HG02981 (cell line): ENCODE data around the gene FOCAD.

Experiments
- ATAC-seq: cut with Tn5 transposase; IDR thresholded peaks from one replicate; pipeline ENCODE4 v1.9.1; 2021; ENCODE audit warnings: mild to moderate bottlenecking, moderate library complexity; ENCODE audit not compliant: unreplicated experiment

FOCAD gene

DNA sequence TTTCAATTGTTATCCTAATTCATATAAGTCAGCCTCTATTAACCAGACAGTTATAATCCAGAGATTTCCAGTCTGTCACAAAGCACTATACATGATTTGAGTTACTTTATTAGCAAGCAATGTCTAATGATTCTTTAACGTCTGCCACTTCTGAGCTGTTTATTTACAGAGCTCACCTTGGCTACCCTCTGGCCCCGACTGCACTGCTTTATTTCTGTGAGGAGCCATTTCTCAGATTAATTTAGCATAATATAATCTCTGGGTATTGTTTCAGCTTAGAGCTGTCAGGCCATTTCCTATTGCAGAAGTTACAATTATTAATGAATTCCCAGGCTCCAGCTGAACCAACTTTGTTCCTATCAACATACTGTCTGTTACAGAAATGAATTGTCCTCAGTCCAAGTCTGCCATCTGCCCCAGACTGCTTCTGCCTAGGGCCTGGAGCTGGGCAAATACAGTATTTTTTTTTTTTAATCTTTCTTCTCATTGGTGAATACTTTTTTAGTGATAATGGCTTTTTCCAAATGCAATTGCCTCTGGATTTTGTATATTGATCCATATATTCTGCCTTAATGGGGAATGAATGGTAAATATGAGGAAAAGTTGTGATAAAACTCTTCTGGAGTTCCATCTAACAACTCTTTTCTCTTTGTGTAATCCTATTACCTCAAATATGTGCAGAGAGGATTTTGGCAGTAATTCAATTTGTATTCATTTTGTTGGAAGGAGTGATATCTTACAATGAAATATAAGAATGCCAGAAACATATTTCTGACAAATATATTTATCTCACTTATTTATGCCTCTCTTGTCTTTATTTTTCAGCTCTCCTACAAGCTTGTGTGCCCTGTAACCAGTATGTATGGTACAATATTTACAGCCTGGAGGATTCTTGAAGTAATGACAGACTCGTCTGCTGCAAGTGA is 104.7 kb downstream of the FOCAD start:
- ATAC-seq, result no peak

DNA sequence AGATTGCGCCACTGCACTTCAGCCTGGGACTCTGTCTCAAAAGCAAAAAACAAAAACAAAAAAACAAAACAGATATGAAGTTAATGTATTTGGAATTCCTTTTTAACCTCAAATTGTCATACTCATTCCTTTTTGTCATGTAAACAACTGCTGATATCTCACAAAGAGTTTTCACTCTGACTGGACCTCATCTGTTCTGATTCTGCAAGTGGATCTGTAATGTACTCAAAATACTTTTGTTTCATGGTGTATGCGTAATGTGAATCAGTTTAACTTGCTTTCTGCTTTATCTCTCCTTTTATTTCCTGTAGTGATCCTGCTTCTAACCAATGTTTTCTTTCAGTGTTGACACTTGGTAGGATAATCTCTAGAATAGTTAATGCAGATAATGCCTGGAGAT is 106.7 kb downstream of the FOCAD start:
- ATAC-seq, result no peak

DNA sequence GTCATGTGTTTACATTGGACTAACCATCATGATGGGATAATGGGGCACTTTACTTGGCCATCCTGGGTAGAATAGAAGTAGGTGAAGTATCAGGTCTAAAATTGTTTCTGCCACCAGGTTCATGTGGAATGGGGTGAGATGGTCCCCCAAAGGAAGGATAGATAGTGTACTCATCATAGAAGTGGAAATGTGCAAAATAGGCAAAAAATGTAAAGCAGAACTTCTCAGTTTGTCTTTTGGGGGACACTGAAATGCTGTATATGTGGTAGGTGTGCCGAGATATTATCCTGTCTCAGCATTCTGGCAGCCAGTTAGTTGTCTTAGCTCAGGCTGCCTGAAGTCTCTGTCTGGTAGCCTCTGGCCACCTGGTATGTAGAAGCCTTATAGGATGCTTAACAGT is 107.6 kb downstream of the FOCAD start:
- no peak for ATAC-seq

DNA sequence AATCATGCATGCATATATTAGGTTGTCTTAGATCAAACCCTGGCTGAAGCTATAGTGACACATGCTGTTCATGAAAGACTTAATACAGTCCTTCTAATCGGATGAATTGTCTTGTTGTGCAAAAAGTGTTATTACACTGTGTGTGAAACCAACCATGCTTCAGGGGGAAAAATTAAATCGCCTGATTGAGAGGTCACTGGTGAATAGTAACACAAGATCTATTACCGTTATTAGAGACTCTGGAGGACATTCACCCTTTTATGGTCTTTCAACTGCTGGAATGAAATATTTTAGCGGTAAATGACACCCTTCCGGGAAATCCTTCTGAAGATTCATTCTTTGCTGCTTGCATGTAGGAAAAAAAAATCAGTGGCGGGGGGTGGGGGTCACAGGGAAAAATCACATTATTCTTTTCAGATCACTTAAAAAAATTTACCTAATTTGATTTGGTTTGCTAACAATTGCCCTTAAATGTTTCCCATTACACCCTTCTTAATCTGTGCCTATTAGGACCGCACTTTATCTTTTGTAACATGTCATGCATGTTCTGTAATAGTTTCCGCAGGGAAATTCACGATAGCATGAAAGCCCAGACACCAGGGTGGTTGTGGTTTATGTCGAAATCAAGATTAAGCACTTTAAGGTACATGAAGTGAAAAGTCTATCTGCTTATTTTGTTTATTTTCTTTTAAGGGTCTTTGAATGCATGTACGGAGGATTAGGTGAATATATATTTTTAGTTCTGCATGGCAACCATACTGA is 120.6 kb downstream of the FOCAD start:
- no peak for ATAC-seq

DNA sequence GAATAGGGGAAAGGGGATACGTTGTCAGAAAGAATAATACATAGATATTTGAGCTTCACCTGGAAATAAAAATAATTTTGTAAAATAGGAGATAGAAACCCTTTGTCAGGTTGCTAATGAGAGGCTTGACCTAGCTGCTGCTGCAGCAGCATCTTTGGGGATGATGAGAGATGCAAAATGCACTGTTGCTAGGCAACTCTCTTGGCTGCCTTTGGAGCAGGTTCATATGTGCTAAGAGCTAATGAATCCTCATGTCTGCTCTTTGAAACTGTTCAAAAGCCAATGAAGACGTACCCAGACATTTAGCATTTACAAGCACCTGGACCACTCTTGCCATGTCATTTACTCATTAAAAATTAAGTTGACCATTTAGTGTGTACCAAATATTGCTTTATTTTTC is 121.7 kb downstream of the FOCAD start:
- ATAC-seq, result no peak

DNA sequence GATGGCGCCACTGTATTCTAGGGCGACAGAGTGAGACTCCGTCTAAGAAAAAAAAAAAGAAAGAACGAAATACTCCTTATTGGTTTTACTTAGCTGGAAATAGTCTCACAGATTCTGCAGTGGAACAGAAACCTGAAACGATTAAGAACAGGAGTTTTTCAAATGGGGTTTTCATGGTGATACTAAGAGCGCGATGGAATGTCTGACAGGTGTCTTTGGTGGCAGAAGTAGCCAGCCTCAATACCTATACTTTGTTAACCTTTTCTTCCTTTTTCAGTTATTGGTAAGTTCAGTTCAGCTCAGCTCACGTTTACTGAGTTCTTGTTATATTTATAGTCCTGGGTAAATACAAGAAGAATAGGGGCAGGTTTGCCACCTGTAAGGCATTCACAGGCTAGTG is 123.9 kb downstream of the FOCAD start:
- no peak for ATAC-seq

DNA sequence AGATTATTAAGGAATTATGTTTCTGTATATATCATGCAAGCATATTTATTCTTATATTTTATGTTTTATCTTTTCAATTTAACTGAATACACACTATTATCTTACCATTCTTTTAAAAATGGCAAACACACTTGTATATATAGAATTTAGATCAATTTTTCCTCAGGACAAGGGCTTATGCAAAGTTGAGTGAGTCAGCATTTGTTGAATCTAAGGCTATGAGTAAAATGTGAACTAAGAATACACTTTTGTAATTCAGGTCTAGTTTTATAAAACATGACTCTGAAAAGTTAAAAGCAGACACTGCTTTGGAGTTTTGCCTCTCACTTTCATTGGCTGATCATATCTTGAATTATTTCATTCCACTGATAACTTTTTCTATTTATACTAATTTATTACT is 127.8 kb downstream of the FOCAD start:
- ATAC-seq, result no peak

DNA sequence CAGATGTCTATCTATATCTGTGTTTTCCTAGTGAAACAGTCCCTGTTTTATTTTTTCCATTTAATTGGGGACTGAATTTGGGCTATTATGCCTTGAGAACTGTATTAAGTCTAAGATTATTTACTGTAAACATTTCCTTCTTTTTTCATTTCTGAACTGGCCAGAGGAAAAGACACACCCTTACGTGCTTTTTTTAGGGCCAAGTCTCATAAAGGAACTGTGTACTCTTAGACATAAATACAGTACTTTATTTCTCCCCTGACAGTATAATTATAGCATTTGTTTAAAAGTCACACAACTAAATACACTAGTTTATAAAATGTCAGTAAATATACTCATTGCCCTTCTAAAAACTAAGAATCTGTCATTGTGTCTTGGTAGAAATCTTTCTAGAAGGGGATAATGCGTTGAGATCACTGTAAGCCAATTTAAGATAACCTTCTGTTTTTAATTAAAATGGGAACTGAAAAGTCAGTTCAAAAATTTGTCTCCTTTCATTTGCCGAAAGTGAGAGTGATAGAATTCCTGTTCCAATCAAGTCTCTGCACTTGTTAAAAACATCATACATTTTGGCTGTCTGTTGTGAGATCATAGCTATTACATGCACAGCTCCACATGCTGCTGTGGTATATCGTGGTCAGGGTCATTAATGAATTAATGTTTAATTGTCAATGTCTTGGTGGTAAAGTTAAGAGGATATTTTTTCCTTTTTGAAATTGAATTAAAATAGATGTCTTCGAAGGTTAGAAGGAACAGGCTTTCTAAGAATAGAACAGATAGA is 132.1 kb downstream of the FOCAD start:
- no peak for ATAC-seq

DNA sequence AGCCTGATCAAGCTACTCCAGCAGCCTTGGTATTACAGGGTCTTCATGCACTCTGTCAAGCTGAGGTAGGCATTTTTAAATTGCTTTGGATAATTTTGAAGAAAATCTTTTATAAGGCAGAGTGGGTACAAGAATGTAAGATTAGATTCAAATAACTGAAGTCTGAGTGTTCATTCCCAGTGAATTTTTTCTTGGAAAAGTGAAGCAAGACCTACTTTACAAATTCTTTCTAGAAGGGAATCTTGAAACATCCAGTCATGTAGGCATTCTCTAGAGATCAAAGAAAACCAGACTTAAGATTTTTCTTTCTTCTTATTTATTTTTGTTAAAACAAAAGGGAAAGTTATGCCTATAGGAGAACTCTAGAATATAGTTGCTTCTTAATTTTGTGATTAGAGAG is 139.0 kb downstream of the FOCAD start:
- no peak for ATAC-seq

DNA sequence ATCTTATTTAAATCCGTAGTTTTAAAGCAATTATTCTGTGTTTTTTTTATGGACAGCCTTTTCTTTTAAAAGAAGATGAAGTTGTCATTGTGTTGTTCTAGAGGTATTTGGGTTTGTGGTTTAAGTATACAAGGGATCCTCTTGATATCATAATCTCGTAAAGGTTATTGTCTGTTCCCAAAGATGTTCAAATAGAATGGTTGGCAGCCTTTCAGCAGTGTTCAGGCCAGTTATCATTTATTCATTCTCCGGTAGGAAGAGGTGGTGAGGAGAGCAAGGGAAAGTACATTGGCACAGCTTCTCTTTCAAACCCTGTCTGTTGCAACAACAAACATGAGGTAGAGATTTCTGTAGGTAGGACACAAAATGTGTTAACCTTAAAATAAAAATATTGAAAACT is 147.0 kb downstream of the FOCAD start:
- ATAC-seq, result no peak

DNA sequence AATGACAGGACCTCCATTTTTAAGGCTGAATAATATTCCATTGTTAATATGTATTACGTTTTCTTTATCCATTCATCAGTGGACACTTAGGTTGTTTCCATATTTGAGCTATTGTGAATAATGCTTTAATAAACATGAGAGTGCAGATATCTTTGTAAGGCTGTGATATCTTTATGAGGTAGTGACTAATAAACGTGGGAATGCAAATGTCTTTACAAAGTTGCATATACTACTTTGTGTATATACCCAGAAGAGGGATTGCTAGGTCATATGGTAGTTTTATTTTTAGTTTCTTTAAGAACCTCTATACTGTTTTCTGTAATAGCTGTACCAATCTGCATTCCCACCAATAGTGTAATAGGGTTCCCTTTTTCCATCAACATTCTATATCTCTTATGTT is 148.7 kb downstream of the FOCAD start:
- ATAC-seq, result no peak

DNA sequence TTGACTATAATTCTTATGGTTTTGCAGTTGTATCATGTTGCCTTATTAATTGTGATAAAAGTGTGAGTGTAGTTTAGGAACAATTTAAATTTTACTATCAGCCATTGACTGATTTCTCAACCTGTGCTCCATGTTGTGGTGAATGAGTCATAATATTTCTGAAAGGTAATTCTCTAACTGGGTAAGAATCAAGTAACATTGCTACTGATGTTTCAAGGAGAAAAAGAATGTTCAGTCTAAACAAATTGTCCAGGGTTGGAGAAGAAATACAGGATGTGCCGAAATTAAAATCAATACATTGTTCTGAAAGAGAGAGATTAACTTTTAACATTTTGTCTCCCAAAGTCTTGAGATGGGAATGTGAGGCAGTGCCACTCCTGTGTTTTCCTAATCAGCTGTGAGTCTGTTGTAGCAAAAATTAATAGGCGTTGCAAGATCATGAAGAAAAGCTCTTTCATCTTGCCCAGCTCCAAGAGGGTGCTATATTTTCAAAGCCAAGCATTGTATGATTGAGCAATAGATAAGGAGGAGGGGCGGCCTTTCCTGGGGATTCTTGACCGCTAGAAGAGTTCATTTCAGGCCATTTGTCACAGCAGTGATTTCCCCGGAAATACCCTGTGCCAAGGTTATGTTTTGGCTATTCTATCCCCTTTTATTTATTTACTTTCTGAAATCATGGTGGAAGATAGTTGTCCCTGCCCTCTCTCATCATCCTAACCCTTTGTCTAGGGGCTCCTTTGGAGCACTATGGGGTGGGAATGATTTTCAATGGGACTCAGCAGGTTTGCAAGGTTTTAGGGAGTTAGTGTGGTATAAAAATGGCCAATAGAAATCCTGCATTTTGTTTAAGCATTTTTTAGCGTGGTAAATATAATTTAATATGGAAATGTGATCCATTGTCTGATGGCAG is 151.6 kb downstream of the FOCAD start:
- ATAC-seq, result no peak

DNA sequence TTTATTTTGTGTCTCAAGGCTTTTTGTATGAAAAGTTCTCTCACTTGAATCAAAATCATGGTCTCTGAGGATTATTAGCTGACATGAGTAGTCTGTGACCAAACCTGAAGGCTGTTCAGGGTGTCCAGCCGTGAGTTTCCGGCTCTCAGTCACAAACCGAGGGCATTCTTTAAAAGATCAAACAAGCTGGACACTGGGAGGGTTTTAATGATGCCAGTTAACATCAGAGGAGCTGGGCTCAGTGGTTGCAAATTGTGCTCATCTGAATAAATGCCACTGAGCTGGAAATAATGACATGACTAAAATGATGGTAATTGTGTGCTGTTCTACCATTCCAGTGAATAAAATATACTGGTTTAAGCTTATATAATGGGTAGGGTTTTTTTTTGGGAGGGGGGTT is 153.1 kb downstream of the FOCAD start:
- ATAC-seq, result no peak

DNA sequence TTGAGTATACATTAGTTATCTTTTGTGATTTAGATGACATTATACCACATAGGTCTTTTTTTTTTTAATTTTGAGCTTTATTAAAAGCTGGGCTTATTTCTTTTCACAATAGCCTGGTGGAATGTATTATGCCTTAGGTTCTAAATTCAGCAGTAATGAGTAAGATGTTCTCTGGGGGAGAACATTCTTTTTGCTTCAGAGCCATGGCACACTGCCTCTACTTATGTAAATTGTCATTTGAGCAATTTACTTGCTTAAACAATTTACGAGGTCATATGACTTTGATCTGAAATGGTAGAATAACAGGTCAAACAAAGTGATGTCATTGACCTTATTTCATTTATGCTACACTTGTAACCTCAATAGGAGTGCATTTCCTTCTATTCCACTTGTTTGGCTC is 154.2 kb downstream of the FOCAD start:
- no peak for ATAC-seq

DNA sequence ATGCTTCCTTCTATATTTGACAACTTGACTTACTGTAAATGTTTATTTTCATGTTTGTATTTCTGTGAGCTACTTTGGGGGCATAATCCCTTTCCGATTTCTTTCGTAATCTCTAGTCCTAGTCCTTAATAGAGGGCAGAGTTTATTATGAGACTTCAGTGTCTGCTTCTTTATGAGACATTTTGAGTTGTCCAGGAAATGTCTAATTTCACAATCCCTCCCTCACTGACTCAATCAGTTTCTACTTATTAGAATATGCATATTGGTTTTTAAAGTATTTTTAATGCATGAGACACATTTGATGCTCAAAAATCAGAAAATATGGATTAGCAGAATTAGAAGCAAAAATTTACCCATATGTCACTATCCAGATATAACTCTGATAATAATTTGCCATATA is 160.9 kb downstream of the FOCAD start:
- no peak for ATAC-seq

DNA sequence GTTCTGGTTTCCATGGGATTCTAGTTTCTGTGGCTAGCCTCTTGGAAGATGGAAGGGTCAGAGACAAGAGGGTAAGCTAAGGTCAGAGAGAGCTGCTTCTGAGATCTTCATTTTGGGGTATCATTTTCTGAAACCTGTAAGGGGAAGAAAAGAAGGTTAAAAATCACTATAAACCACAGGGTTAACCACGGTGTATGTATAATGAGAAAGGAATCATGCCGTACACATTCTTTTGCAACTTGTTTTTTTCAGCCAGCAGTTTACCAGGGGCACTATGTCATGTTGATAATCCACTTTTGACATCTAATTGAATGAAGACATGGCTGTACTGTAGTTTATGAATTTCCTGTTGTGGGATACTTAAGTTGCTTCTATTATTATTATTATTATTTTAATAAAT is 164.4 kb downstream of the FOCAD start:
- no peak for ATAC-seq

DNA sequence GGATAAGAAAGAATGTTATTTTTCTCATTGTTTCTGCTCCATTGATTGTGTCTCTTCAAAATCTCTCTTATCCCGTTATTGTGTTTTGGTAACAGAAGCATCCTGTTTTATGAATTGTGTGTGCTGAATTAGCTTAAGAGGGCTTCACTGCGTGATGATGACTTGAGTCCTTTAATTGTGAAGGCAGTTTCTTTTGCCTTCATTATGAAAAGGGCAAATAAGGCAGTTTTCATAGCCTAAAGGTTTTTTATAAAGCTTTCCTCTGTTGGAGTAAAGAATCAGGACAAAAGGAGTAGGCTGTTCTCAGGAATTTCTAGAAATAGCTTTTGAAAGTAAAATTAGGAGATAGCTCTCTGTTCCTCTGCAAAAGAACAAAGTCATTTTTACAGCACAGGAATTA is 169.8 kb downstream of the FOCAD start:
- no peak for ATAC-seq

DNA sequence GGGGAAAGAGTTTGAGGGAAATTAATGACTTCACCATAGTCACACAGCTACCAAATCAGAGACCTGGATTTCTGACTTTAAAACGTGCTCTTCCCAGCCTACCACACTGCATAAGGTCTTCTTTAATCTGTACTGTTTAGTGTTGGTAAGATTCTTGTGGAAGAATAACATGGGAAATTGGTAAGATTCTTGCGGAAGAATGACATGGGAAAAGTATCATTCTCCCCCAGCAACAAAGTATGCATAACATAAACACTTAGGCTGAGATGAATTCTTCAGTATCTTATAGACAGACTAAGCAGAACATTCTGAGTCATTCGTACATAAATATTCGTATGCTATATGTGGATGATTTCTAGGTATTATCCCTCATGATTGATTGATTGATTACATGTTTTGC is 170.4 kb downstream of the FOCAD start:
- ATAC-seq, result no peak

DNA sequence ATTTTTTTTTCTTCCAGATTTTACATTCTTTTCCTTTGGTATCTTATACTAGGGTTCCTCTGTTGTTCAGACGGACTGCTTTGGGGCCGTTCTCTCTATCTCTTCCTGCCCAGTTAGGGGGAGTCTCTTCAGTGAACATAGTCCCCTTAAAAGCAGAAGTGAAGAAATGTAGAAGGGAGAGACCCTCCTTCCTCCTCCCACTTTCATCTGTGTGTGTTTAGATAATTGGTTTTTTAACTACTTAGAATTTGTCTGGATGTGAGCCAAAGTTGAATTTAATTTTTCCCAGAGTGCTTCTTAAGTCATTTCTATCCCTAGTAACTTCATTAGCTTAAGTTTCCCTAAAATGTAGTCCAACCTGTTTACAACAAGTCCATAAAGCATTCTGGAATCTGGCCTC is 179.9 kb downstream of the FOCAD start:
- no peak for ATAC-seq

DNA sequence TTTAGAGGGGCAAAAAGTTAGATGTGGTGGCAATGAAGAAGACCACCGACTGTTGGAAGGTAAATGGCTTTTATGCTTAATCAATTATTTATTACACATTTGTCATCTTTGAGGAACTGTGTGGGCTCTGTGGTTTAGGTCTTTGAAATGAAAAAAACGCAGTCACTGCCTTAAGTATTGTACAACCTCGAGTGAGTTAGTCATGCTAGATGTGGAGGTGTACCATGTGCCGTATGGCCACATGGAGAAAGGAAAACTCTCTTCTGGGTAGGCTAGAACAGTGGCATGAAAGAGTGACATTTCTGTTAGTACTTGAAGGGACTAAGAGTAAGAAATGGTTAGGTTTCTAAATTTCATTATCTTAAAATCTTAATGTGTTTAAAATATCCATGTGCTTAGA is 181.3 kb downstream of the FOCAD start:
- ATAC-seq, result no peak

DNA sequence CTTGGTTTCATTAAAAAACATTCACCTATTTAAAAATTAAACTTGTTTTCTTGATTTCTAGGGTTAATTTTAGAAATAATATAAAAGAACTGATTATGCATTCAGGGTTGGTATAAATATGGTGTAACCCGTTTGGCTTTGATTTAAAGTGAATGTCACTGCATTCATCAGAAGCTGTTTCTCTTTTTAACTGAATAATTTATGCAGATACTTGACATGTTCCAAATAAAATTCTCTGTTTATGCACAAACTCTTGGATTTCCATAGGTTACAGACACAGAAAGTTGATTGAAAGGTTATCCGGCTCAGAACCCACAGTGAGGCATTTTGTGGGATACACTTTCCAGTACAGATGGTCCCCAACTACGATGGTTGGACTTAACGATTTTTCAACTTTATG is 186.1 kb downstream of the FOCAD start:
- ATAC-seq, result no peak
